ENCODE measurements around the gene RNLS. TPM values are rescaled to one million over a fixed set of nuclear protein-coding genes. Genes with fewer than 3 reads are reported as not detected.

RNLS gene
- total RNA-seq, 1 experiment from 2014 or later, result not detected

DNA sequence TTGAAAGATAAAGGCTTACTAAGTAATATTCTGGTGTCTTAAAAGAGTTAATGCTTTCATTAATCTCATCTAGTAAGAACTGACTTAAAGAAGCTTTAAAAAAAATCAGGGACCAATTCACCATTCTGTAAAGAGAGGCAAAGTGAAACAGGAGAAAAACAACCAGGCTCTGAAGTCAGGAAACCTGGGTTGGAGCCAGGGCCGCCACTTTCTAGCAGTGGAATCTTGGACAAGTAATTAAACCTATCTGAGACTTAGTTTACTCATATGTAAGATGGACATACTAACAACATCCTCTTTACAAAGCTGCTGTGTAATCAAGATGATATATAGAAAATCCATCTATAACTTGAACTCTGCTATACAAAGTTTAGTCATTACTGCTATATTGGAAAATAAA, 154.1 kb downstream of the RNLS start:
- Histone ChIP-seq H2AFZ (ENCODE audit: low read depth, low read length, poor library complexity, severe bottlenecking) (peak overlapping the region; percentile 47), H3K4me1 (ENCODE audit: control insufficient read depth in 1 of 2, insufficient read depth in 2 of 2, low read length in 2 of 2) (peaks cover 22 to 30% of the 10 kb centered on the region in 2 experiments), H3K36me3 (ENCODE audit: control insufficient read depth in 1 of 2, insufficient read depth in 2 of 2, low read length in 2 of 2) (no peaks in the 10 kb centered on the region), H3K27ac (ENCODE audit: low read depth, low read length) (peak overlapping the region; percentile 58), H3K27me3 (ENCODE audit: insufficient read depth, low read length) (no peaks in the 10 kb centered on the region; the same call in 1 of the 2 replicates), H3K79me2 (ENCODE audit: insufficient read depth, low read length) (no peaks in the 10 kb centered on the region), H4K20me1 (ENCODE audit: insufficient read depth) (no peaks in the 10 kb centered on the region), H3K9me3 (ENCODE audit: control insufficient read depth in 1 of 2, insufficient read depth in 1 of 2, low read depth in 1 of 2, low read length in 2 of 2) (no peaks in the 10 kb centered on the region), H3K9me2 (ENCODE audit: insufficient read depth) (no peaks in the 10 kb centered on the region), H3K4me2 (ENCODE audit: low read length) (peak overlapping the region; percentile 69), H3K4me3 (replicated peaks in 1 of 2; ENCODE audit: low read depth in 1 of 2, low read length in 2 of 2) (peak overlapping the region in 1 of 2 experiments; percentile 26; a peak in 1 of 4 replicates), H3K9ac (ENCODE audit: low read length) (no peak overlapping the region)
- BruUV-seq (replicated peaks), result no TSS peak
- RAD21 ChIA-PET (ENCODE audit: low non-redundant PET in 1 of 2, low total read pairs in 2 of 2, uncharacterized antibody in 2 of 2, unreplicated experiment in 2 of 2), result interaction anchor here in 1 of 2 experiments (0.6 kb wide), 1 partner anchor 42 kb away, joined by 3 read pairs; no protein-coding TSS in a partner anchor
- ATAC-seq (peak; percentile 30), DNase-seq (ENCODE audit: low read depth, low spot score) (no peak)
- no peak for TF ChIP-seq SRF (IDR thresholded peaks at IDR 0.05; ENCODE audit: low read depth)
- TF ChIP-seq SIN3A (IDR thresholded peaks at IDR 0.05; ENCODE audit: low read depth), result no peak
- no peak for TF ChIP-seq ZFX (IDR thresholded peaks at IDR 0.05)
- TF ChIP-seq CEBPB (IDR thresholded peaks at IDR 0.05; ENCODE audit: low read depth), result no peak
- TF ChIP-seq, protein P1, sequence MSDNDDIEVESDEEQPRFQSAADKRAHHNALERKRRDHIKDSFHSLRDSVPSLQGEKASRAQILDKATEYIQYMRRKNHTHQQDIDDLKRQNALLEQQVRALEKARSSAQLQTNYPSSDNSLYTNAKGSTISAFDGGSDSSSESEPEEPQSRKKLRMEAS (IDR thresholded peaks at IDR 0.05), result no peak
- TF ChIP-seq SP1 (IDR thresholded peaks at IDR 0.05; ENCODE audit: low read depth), result no peak
- TF ChIP-seq EZH2 (IDR thresholded peaks at IDR 0.05), result no peak
- TF ChIP-seq, protein P2, sequence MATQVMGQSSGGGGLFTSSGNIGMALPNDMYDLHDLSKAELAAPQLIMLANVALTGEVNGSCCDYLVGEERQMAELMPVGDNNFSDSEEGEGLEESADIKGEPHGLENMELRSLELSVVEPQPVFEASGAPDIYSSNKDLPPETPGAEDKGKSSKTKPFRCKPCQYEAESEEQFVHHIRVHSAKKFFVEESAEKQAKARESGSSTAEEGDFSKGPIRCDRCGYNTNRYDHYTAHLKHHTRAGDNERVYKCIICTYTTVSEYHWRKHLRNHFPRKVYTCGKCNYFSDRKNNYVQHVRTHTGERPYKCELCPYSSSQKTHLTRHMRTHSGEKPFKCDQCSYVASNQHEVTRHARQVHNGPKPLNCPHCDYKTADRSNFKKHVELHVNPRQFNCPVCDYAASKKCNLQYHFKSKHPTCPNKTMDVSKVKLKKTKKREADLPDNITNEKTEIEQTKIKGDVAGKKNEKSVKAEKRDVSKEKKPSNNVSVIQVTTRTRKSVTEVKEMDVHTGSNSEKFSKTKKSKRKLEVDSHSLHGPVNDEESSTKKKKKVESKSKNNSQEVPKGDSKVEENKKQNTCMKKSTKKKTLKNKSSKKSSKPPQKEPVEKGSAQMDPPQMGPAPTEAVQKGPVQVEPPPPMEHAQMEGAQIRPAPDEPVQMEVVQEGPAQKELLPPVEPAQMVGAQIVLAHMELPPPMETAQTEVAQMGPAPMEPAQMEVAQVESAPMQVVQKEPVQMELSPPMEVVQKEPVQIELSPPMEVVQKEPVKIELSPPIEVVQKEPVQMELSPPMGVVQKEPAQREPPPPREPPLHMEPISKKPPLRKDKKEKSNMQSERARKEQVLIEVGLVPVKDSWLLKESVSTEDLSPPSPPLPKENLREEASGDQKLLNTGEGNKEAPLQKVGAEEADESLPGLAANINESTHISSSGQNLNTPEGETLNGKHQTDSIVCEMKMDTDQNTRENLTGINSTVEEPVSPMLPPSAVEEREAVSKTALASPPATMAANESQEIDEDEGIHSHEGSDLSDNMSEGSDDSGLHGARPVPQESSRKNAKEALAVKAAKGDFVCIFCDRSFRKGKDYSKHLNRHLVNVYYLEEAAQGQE (IDR thresholded peaks at IDR 0.05; ENCODE audit: low read depth), result no peak
- TF ChIP-seq, protein P3, sequence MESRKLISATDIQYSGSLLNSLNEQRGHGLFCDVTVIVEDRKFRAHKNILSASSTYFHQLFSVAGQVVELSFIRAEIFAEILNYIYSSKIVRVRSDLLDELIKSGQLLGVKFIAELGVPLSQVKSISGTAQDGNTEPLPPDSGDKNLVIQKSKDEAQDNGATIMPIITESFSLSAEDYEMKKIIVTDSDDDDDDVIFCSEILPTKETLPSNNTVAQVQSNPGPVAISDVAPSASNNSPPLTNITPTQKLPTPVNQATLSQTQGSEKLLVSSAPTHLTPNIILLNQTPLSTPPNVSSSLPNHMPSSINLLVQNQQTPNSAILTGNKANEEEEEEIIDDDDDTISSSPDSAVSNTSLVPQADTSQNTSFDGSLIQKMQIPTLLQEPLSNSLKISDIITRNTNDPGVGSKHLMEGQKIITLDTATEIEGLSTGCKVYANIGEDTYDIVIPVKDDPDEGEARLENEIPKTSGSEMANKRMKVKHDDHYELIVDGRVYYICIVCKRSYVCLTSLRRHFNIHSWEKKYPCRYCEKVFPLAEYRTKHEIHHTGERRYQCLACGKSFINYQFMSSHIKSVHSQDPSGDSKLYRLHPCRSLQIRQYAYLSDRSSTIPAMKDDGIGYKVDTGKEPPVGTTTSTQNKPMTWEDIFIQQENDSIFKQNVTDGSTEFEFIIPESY (IDR thresholded peaks at IDR 0.05; ENCODE audit: extremely low read depth, insufficient replicate concordance, low read length), result no peak
- TF ChIP-seq POLR2AphosphoS5 (IDR thresholded peaks at IDR 0.05; ENCODE audit: low read depth, low read length), result no peak
- POLR2A ChIA-PET, result interaction anchor here (0.6 kb wide), 1 partner anchor 454 kb away, joined by 3 read pairs; no protein-coding TSS in a partner anchor
- CTCF ChIA-PET, result no interaction called here
- intact Hi-C loops (cut with micrococcal nuclease), result no loop called here

Data from HCT116 (cell line).